Hematopoietic multipotent progenitor cell treated with erythropoietin and hydrocortisone succinate and interleukin-3 and kit ligand, for 17 days (in vitro differentiated cells): Measurements from ENCODE around the gene DNAAF3.

ENCODE experiments used
- DNase-seq: peaks from one replicate; pipeline ENCODE4 v3.0.0-alpha.2; 2015; ENCODE audit warnings: low spot score

Gene DNAAF3

DNA sequence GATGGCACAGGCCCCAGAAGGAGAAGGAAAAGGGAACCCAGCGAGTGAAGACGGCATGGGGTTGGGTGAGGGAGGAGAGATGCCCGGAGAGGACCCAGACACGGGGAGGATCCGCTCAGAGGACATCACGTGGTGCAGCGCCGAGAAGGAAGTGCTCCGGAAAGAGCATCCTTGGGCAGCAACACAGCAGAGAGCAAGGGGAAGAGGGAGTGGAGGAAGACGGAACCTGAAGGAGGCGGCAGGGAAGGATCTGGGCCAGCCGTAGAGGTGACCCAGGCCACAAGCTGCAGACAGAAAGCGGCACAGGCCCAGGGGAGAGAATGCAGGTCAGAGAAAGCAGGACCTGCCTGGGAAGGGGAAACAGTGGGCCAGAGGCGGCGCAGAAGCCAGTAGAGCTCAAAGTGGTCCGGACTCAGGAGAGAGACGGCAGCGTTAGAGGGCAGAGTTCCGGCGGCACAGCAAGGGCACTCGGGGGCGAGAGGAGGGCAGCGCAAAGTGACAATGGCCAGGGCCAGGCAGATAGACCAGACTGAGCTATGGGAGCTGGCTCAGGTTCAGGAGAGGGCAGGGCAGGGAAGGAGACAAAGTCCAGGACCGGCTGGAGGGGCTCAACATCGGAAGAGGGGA lies 50.1 kb downstream of the DNAAF3 start:
- peak; percentile 26 for DNase-seq

DNA sequence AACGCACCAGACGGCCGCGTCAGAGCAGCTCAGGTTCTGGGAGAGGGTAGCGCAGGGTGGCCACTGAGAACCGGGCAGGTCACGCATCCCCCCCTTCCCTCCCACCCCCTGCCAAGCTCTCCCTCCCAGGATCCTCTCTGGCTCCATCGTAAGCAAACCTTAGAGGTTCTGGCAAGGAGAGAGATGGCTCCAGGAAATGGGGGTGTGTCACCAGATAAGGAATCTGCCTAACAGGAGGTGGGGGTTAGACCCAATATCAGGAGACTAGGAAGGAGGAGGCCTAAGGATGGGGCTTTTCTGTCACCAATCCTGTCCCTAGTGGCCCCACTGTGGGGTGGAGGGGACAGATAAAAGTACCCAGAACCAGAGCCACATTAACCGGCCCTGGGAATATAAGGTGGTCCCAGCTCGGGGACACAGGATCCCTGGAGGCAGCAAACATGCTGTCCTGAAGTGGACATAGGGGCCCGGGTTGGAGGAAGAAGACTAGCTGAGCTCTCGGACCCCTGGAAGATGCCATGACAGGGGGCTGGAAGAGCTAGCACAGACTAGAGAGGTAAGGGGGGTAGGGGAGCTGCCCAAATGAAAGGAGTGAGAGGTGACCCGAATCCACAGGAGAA lies 50.9 kb downstream of the DNAAF3 start:
- DNase-seq: no peak

DNA sequence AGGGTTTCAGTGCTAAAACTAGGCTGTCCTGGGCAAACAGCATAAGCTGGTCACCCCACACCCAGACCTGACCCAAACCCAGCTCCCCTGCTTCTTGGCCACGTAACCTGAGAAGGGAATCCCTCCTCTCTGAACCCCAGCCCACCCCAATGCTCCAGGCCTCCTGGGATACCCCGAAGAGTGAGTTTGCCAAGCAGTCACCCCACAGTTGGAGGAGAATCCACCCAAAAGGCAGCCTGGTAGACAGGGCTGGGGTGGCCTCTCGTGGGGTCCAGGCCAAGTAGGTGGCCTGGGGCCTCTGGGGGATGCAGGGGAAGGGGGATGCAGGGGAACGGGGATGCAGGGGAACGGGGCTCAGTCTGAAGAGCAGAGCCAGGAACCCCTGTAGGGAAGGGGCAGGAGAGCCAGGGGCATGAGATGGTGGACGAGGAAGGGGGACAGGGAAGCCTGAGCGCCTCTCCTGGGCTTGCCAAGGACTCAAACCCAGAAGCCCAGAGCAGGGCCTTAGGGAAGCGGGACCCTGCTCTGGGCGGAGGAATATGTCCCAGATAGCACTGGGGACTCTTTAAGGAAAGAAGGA lies 51.8 kb downstream of the DNAAF3 start:
- no peak for DNase-seq

DNA sequence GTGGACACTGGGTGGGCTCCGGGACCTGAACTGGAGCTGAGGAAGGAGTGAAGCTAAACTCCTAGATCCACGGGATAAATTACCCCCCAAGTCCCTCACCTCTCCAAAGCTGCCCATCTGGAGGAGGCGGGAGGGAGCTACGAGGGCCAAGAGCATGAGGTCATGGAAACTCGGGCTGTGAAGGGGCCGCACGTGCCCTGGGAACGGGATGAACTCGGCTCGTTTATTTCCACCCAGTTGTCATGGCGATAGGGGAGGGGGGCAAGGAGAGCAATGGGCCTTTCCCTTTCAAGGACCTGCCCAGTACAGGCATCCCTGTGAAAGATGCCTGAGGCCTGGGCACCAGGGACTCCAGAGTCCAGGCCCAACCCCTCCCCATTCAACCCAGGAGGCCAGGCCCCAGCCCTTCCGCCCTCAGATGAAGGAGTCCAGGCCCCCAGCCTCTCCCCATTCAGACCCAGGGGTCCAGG lies 52.8 kb downstream of the DNAAF3 start:
- no peak for DNase-seq

DNA sequence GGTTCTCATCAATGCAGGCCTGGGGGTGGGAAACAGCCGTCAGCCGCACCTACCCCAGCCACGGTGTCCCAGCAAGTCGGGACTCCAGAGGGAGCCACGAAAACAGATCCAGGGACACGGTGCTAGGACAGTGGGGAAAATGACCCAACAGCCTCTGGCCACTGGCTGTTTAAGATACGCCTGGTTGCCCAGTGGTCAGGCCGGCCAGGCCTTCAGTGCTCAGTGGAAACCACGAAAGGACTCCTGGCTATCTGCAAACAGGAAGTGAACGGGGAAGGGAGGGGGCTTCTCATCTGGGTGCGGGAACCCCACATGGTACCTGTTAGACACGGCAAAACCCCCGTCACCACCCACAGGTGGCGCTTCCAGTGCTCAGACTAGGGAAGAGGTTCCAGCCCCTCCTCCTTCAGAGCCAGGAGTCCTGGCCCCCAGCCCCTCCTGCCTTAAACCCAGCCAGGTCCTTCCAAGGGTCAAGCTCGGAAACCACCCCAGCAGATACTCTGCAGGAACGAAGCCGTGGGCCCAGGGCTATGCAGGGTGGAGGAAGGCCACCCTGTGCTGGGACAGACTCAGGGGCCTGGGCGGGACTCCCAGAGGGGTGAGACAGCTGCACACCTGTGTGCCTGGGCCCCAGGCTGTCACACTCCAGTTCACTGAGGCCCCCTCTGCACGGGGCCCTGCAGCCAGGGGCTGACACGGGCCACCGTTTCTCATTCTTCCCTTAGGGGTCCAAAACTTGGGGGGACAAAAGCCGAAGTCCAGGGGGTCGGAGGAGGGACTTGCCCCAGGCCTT lies 53.4 kb downstream of the DNAAF3 start:
- no peak for DNase-seq

DNA sequence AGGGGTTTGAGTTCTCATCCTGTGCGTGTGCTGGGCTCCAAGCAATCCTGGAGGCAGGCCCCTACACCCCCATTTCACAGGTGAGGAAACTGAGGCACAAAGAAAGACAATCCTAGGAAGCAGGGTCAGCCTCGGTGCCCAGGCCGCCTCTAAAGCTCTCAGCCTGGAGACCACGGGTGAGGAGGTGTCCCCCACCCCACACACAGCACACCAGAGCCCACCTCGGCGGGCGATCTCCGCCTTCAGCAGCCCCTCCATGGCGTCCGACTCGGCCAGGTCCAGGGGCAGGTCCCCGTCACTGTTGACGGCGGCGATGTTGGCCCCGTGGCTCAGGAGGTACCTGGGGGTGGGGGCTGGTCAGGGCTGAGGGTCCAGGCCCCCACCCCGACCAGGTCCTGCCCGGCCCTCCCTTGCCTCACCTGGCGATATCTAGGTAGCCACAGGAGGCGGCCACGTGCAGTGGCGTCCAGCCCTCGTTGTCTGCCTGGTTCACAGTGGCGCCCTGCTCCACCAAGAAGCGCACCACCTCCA lies 54.1 kb downstream of the DNAAF3 start:
- DNase-seq: no peak

DNA sequence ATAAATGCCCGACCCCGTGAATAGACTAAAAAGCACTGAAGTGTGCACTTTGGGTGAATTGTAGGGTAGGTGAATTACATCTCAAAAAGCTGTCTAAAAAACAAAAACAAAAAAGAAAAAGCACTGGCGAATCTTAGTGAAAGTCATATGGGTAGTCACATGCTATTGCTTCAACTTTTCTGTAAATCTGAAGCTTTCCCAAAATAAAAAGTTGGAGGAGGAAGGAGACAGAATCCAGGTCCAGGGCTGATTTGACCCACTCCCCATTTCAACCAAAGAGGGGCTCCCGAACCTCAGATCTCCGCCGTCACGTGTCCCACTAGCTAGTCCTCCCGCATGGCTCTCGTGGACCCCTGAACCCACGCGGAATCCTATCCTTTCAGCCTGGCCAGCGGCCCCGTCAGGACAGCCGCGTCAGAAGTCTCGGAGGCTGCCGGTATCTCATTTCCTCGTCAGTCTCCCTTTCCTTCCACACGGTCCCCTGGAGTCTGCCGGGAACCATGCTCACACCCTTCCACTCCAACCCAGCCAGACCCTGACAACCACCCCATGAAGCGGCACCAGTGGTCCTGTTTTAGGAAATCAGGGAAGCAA lies 55.1 kb downstream of the DNAAF3 start:
- no peak for DNase-seq

DNA sequence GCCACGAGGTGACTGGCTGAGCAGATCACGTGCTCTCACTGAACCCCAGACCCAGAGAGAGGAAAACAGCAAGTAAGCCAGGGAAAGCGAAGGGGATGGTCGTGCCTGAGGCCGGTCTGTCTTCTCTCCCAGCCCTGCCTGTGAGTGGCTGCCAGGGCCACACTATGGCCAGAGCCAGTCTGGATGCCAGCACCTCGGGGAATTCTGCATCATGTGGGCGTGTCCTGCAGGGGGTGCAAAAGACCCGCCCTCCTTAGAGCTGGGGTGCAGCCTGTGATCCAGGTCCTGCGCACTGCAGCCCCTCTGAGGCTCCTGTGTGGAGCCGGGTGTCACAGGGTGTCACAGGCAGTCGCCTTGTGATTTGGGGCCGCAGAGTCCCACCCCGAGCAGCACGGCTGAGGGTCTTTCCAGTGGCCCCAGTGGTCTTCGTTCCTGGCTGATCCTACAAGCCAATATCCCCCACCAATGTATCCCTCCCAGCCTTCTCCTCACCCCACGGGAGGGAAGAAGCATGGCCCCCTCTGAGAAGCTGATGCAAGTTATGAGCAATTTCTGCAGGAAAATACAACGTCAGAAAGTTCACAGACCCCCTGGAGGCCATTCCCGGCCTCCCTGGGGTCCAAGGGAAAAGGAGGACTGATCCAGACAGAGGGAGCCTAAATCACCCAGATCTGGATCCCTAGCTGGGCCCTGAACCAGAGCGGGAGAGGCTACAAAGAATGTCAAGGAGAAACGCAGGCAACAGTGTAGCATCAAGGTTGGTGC lies 56.7 kb downstream of the DNAAF3 start:
- no peak for DNase-seq
